NCI-H446 (cell line): ENCODE data around the gene REG4.
"Not testable (repeated sequence)": the region's sequence is repeated elsewhere in the genome, so short reads cannot be mapped to it uniquely, and the experiment has no call there.

Experiments
- DNase-seq, 2 experiments: peaks; one replicate each; lab custom pipeline; 2025; lab: John Stamatoyannopoulos, UW

REG4 gene

GRCh38 chr1:119806489-119806888 lies 4.8 kb downstream of the REG4 start:
- no peak for DNase-seq

DNA sequence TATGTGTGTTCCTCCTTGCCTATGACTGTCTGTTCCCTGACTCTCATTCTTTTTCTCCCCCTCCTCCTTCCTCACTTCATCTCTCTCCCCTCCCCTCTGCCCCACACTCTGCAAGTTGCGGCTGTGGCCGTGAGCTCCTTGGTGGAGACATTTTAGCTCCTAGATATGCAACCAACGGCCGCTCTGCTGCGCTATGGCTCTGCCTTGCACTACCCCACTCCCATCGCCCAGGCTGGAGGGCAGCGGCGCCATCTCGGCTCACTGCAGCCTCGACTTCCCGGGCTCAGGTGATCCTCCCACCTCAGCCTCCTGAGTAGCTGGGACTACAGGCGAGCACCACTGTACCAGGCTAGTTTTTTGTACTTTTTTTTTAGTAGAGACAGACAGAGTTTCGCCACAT lies 5.5 kb downstream of the REG4 start:
- no peak for DNase-seq

DNA sequence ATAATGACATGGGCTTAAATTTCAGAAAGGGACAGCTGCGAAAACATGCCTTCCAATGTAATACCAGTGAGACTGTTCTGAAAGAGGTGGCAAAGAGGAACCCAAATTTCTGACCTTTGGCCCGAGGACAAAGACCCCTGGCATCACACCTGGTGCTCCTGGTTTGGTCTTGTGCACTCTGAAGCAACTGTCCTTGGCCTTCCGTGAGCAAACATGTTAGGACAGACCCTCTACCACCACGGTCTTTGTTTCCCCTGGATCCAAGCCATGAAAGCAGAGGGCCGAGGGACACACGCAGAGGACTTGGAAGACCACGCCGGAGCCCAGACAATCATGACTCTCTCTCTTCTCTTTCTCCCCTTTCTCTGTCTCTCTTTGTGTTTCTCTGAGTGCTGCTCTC lies 6.0 kb downstream of the REG4 start:
- no peak for DNase-seq

DNA sequence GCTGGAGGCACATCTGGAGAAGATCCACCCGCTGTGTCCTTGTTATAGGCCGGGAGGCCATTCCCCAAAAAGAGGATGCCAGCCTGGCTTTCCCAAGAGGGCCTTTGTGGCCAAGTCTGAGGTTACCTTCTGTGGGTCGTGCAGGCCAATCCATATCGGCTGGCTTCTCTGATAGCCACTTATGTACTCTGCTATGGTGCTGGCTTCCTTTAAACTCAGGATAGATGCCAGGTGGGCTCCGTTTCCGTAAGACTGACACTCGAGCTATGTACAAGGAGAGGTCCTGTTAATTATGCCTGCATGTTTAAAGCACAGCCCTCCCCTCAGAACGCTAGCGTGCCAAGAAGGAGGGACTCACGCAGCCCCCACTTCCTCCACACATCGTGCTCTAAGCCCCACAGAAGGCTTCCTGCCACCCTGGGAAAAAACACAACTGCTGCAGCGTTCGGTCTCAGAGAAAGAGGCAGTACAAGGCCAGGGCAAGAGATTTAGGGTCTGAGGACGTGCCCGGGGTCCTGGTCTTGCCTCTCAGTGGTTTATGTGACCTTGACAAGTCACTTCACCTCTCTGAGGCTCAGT lies 11.6 kb downstream of the REG4 start:
- no peak for DNase-seq

- no peak for DNase-seq
Measured at GRCh38 chr1:119799003-119799402, 12.3 kb downstream of the REG4 start.

- DNase-seq, result no peak
Measured at GRCh38 chr1:119797606-119798005, 13.7 kb downstream of the REG4 start.

- no peak for DNase-seq
Measured at GRCh38 chr1:119797162-119797561, 14.1 kb downstream of the REG4 start.

DNA sequence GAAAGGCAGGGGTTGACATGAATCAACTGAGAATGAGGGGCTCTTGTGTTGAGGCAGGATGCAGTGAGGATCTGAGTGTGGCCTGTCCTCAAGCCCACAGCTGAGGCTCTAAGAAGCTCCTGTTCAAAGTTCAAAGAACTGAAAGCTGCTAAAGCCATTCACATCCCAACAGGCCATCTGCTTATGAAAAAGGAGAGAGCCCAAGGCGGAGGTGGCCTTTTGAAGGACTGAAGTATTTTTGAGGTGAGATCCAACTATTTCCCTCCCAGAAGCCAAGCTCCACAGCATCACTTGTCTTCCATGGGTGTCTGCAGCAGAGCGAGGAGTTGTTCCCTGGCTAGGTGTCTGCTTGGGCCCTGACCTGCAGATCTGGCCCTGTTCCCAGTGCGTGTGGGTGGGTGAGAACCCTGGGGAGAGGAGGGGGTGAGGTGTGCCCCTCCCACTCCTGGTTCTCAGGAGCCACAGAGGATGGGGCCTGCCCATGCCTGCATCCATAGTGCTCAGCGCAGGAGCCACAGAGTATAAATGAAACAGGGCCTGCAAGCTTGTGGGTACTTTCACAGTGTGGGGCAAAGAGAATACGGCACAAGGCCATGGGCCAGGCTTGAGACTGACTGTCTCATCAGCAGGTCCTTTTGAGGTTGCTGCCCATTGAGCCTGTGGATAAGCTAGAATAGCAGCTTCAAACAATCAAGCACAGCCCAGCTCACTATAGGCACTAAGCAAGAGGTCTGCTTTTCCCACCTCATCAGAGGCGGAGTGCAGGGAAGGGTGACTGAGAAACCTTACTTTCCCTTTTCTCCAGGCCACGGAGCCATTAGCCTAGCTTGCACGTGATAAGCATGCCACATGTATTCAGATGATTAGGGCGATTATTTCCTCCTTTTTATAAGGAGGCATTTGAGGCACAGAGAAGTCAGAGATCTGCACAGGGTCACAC lies 15.7 kb downstream of the REG4 start:
- DNase-seq, result no peak

DNA sequence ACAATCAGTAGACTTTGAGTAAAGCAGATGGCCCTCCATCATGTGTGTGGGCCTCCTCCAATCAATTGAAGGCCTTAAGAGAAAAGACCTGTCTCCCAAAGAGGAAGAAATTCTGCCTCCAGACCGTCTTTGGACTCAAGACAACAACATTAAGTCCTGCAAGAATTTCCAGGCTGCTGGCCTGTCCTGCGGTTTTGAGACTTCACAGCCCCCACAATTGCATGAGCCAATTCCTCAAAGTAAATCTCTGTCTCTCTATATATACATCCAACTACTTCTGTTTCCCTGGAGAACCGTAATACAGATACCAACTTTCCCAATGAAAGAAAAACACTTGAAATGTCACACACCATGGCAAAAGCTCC lies 16.4 kb downstream of the REG4 start:
- DNase-seq, result no peak

- DNase-seq, result no peak
Measured at GRCh38 chr1:119794230-119794875, 16.9 kb downstream of the REG4 start.

- DNase-seq, result no peak
Measured at GRCh38 chr1:119791377-119791776, 19.9 kb downstream of the REG4 start.

GRCh38 chr1:119790451-119791198 lies 20.6 kb downstream of the REG4 start:
- no peak for DNase-seq

- no peak for DNase-seq
Measured at GRCh38 chr1:119787776-119788175, 23.5 kb downstream of the REG4 start.

DNA sequence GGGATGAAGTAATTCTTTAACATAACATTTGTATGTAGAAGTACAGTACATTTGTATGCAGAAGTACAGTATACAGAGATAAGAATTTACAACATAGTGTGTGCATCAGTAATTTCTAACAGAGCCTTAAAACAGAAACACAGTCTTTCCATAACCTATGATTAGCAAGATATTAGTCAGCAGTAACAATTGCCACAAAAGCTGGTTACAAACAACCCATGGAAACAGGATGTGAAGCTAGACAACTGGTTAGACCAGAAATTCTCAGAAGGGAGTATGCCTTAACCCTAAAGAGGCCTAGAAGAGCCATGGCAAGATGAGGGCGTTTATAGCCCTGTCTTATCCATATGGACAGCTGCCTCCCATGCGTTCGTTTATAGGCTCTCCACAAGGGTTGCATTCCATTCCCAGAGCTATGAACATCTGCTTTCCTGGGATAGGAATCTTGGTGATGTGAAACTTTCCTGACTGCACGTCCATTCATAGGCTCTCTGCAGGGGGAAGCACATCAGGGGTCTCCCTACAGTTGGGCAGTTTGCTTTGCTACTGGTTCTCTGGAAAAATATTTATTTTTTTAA lies 24.7 kb downstream of the REG4 start:
- DNase-seq, result not testable (repeated sequence)

DNA sequence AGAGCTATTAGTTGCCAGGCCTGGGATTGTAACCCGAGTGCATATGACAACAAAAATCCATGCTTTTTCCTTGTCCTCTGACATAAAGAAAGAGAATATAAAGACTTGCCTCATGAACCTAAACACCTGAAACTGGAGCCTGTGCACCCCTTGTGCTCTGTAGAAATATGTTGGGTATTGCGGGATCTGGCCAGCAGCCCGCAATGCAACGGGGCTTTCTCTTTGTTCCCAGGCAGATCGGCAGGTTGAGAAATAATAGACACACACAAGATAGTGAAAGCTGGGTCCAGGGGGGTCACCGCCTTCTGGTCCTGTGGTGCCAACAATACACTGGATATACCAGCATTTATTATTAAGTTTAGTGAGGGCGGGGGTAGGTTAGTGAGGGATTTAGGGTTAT lies 25.2 kb downstream of the REG4 start:
- not testable (repeated sequence) for DNase-seq

GRCh38 chr1:119784191-119784781 lies 27.0 kb downstream of the REG4 start:
- DNase-seq, result no peak

DNA sequence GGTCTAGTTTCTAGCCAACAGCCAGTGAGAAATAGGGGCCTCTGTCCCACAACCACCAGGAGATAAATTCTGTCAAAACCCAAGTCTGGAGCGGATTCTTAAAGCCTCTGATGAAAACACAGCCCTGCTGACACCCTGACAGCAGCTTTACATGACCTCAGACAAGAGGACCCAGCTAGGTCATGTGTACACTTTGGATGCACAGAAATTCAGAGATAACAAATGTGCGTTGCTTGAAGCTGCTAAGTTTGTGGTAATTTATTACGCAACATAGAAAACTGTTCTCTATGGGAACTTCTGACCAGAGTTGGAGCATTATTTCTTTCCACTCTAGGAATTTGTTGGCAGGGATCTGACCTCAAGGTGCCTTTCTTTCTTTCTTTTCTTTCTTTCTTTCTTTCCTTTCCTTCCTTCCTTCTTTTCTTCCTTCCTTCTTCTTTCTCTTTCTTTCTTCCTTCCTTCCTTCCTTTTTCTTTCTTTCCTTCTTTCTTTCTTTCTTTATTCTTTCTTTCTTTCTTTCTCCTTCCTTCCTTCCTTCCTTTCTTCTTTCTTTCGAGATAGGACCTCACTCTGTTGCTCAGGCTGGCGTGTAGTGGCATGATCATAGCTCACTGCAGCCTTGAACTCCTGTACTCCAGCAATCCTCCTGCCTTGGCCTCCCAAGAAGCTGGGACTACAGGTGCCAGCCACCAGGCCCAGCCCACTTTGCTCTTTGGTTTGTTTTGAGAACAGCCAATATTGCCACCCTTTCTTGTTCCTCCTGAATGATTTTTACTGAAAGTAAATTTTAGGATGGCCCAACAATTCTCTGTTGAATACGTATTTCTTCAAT lies 27.7 kb downstream of the REG4 start:
- DNase-seq, result no peak

GRCh38 chr1:119782631-119783325 lies 28.5 kb downstream of the REG4 start:
- DNase-seq, result no peak

DNA sequence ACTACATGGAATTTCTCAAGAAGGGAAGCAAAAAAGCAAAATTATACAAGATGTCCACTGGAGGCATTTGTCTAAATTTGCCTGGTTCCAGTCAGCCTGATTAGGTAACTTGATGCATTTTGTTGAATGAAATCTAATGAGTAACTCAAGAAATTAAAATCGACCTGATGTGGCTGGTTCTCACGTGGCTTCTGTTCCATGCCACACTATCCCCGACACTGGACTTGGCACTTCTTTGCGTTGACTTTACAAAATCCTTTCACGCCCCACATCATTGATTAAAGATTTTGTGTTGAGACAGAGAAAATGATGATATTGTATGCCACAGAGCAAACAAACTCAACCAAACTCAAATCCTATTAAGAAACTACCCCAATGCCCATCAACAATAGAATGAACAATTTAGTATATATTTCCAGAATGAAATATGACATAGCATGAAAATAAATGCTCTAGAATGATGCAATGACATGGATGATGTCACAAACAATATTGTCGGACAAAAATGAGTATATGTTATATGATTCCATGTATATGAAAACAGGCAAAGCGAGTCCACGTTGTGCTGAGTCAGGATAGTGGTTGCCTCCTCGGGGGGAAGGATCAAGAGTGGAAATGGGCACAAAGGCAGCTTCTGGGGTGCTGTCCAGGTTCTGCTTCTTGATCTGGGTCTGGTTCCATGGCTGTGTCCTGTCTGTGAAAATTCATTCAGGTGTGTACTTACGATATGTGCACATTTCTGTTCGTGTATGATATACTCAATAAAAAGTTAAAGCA lies 29.6 kb downstream of the REG4 start:
- no peak for DNase-seq
